Body of pancreas (tissue), 4 donors: ENCODE measurements around the gene FOXE3.

ENCODE experiments used
- POLR2A ChIP-seq, 3 donors: fragments of 450-650 bp; IDR thresholded peaks; one replicate each; pipeline ENCODE4 v1.6.1; 2016; ENCODE audit warnings: antibody characterized with exemption in 3 of 3, mild to moderate bottlenecking in 2 of 3
- TF ChIP-seq, protein P1 (sequence below), 7 experiments: fragments of 450-650 bp in 4 of 7; fragments of 200-600 bp in 3 of 7; sonication (generic) in 3 of 7; IDR thresholded peaks; one replicate each; pipeline ENCODE4 v1.5.1; 2016 to 2019; ENCODE audit warnings: antibody characterized with exemption in 7 of 7

DNA sequence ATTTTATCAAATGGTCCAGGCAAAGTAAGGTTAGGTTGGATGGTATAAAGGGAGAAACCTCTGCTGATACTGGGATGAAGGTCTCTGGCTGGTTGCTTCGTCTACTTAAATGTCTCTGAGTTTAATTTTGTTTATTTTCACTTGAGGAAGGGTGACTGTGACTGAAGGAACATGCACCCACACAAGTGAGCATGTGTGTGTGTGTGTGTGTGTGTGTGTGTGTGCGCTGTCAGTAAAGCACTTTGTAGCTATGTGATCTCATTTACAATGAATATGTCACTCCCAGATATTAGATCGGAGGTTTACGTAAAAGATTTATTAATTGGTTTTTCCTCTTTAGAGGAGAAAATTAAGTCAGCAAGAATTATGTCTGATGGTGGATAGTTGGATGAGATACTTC lies 26.1 kb downstream of the FOXE3 start:
- TF ChIP-seq, protein P1, sequence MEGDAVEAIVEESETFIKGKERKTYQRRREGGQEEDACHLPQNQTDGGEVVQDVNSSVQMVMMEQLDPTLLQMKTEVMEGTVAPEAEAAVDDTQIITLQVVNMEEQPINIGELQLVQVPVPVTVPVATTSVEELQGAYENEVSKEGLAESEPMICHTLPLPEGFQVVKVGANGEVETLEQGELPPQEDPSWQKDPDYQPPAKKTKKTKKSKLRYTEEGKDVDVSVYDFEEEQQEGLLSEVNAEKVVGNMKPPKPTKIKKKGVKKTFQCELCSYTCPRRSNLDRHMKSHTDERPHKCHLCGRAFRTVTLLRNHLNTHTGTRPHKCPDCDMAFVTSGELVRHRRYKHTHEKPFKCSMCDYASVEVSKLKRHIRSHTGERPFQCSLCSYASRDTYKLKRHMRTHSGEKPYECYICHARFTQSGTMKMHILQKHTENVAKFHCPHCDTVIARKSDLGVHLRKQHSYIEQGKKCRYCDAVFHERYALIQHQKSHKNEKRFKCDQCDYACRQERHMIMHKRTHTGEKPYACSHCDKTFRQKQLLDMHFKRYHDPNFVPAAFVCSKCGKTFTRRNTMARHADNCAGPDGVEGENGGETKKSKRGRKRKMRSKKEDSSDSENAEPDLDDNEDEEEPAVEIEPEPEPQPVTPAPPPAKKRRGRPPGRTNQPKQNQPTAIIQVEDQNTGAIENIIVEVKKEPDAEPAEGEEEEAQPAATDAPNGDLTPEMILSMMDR (IDR thresholded peaks at IDR 0.05), result no peak
- TF ChIP-seq POLR2A (IDR thresholded peaks at IDR 0.05), result no peak
